Posterior vena cava (tissue), 2 donors: ENCODE results near the gene RNU1-3. TPM values are rescaled to one million over a fixed set of nuclear protein-coding genes. Genes with fewer than 3 reads are reported as not detected.
A peak's percentile ranks its signal among the peaks of the same experiment; 100 is the strongest.
"Not testable (repeated sequence)": the region's sequence is repeated elsewhere in the genome, so short reads cannot be mapped to it uniquely, and the experiment has no call there.

Experiments used
- DNase-seq: peaks from one replicate; pipeline ENCODE4 v3.0.0-alpha.2; 2020; ENCODE audit warnings: low spot score
- intact Hi-C, 2 donors: fragments of 100-400 bp; cut with DNase I; formaldehyde crosslinking; loops; one replicate each; pipeline versions ENCODE4 v1.14.1 to v1.14.2; 2022 to 2023
- total RNA-seq, 2 donors: library from RNA; stranded (reverse); fragmentation: NEBNext Ultra II Directional; extraction: Animal tissue kit (Norgen Biotek cat#: 25700); gene quantifications; one replicate each; pipeline ENCODE4 v1.2.1, GENCODE V29; 2021
- donor health status: DM: yes; HTN: yes; CAD: no.
- donor health status: DM: yes; HTN: yes; CAD: no.

Gene RNU1-3
- total RNA-seq, 2 donors from 2014 or later: 12,584 to 18,986 TPM

GRCh38 chr1:16675118-16675510 lies 8.4 kb upstream of the RNU1-3 start:
- intact Hi-C loops, DNase-seq: not testable (repeated sequence)

GRCh38 chr1:16673976-16674375 lies 7.2 kb upstream of the RNU1-3 start:
- DNase-seq, intact Hi-C loops: not testable (repeated sequence)

- DNase-seq, intact Hi-C loops: not testable (repeated sequence)
These were observed 912 bp downstream of the RNU1-3 start for GRCh38 chr1:16665836-16666235.

GRCh38 chr1:16658234-16658633 lies 8.5 kb downstream of the RNU1-3 start:
- intact Hi-C loops, DNase-seq: not testable (repeated sequence)

- intact Hi-C loops, DNase-seq: not testable (repeated sequence)
These were observed 9.6 kb downstream of the RNU1-3 start for GRCh38 chr1:16656981-16657683.

- DNase-seq, intact Hi-C loops: not testable (repeated sequence)
These were observed 10.2 kb downstream of the RNU1-3 start for GRCh38 chr1:16656574-16656973.

- DNase-seq, intact Hi-C loops: not testable (repeated sequence)
These were observed 15.2 kb downstream of the RNU1-3 start for GRCh38 chr1:16651560-16651959.

- peak; percentile 82 for DNase-seq
- intact Hi-C loops: not testable (repeated sequence)
These were observed 16.8 kb downstream of the RNU1-3 start for GRCh38 chr1:16649960-16650359.

GRCh38 chr1:16649390-16649789 lies 17.4 kb downstream of the RNU1-3 start:
- intact Hi-C loops: not testable (repeated sequence)
- peak; percentile 76 for DNase-seq

GRCh38 chr1:16648756-16649155 lies 18.0 kb downstream of the RNU1-3 start:
- DNase-seq: peak; percentile 72

GRCh38 chr1:16648250-16648649 lies 18.5 kb downstream of the RNU1-3 start:
- intact Hi-C loops: not testable (repeated sequence)
- DNase-seq: peak; percentile 25

More at GRCh38 chr1:16648756-16649155, 18.0 kb downstream of the RNU1-3 start:
- intact Hi-C loops: not testable (repeated sequence)

GRCh38 chr1:16647179-16648176 lies 19.3 kb downstream of the RNU1-3 start:
- peak; percentile 79 for DNase-seq
- intact Hi-C loops: not testable (repeated sequence)

GRCh38 chr1:16646716-16647115 lies 20.0 kb downstream of the RNU1-3 start:
- intact Hi-C loops, DNase-seq: not testable (repeated sequence)

- intact Hi-C loops: not testable (repeated sequence)
- DNase-seq: peak; percentile 82
These were observed 20.6 kb downstream of the RNU1-3 start for GRCh38 chr1:16646061-16646664.

GRCh38 chr1:16645271-16646060 lies 21.3 kb downstream of the RNU1-3 start:
- DNase-seq: peak; percentile 86
- intact Hi-C loops: not testable (repeated sequence)

GRCh38 chr1:16644482-16645270 lies 22.1 kb downstream of the RNU1-3 start:
- intact Hi-C loops: not testable (repeated sequence)

GRCh38 chr1:16644193-16644481 lies 22.6 kb downstream of the RNU1-3 start:
- intact Hi-C loops: no loop called here
- no peak for DNase-seq

More at GRCh38 chr1:16644482-16645270, 22.1 kb downstream of the RNU1-3 start:
- DNase-seq: peak; percentile 100
